DOHH2 (cell line): ENCODE data around the gene PLEKHJ1.

Experiments used
- CTCF ChIP-seq: fragments of 200-600 bp; sonication (generic); IDR thresholded peaks from one replicate; pipeline ENCODE4 v1.5.1; 2014; ENCODE audit warnings: antibody characterized with exemption, mild to moderate bottlenecking, low read depth, low read length; ENCODE audit not compliant: poor library complexity, severe bottlenecking
- EZH2phosphoT487 ChIP-seq: fragments of 200-600 bp; sonication (generic); IDR thresholded peaks from 2 replicates; pipeline ENCODE4 v1.6.1; 2017; ENCODE audit warnings: borderline replicate concordance, mild to moderate bottlenecking, antibody characterized with exemption, low read length, moderate library complexity, mixed read lengths

- TF ChIP-seq CTCF (no peak), EZH2phosphoT487 (no peak)
Measured at GRCh38 chr19:2201473-2202148, 34.5 kb downstream of the PLEKHJ1 start.
